ENCODE measurements around the gene AVPR2.

DNA sequence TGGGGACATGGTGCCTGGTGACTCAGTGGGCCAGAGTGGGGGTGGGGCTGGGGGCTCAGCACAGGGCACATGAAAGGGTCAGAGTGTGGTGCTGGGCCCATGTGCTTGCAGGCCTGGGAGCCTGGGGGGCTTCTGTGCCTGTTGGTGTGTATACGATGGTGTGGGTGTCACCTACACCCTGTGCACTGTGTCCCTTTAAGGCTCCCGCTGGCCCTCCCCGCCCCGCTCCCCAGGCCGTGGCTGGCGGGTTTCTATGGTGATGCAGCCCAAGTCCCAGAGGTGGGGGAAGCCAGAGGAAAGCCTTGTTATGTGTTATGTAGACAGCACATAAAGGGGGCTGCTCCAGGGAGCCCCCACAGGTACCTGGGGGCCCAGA is 24.0 kb upstream of the AVPR2 start:
- TF ChIP-seq EZH2phosphoT487 (IDR thresholded peaks at IDR 0.05), result no peak
- no peak for TF ChIP-seq CTCF (IDR thresholded peaks at IDR 0.05)

Measured in neural progenitor cell (in vitro differentiated cells).